ENCODE results near the gene PCDH9. TPM values are rescaled to one million over a fixed set of nuclear protein-coding genes. Genes with fewer than 3 reads are reported as not detected.

PCDH9 gene
- total RNA-seq, 1 donor from 2014 or later, result 64.4 TPM

GRCh38 chr13:66714795-66715194 is 515.3 kb downstream of the PCDH9 start:
- FAIRE-seq (no peak), DNase-seq (ENCODE audit: low spot score in 2 of 2) (no peak)

- DNase-seq (ENCODE audit: low spot score in 2 of 2) (no peak), FAIRE-seq (peak; percentile 36)
Measured at GRCh38 chr13:66704110-66704509, 526.0 kb downstream of the PCDH9 start.

GRCh38 chr13:66703597-66703996 is 526.5 kb downstream of the PCDH9 start:
- DNase-seq (ENCODE audit: low spot score in 2 of 2) (no peak), FAIRE-seq (no peak)

- no peak for FAIRE-seq
- no peak for DNase-seq (ENCODE audit: low spot score in 2 of 2)
Measured at GRCh38 chr13:66700117-66700601, 530.0 kb downstream of the PCDH9 start.

- FAIRE-seq, result no peak
- DNase-seq (ENCODE audit: low spot score in 2 of 2), result no peak
Measured at GRCh38 chr13:66693656-66694055, 536.5 kb downstream of the PCDH9 start.

GRCh38 chr13:66691149-66691548 is 539.0 kb downstream of the PCDH9 start:
- FAIRE-seq, result peak; percentile 60
- no peak for DNase-seq (ENCODE audit: low spot score in 2 of 2)

GRCh38 chr13:66689628-66690027 is 540.5 kb downstream of the PCDH9 start:
- DNase-seq (ENCODE audit: low spot score in 2 of 2), result peak in 1 of 2 donors; percentile 4
- peak; percentile 81 for FAIRE-seq

GRCh38 chr13:66689037-66689619 is 541.0 kb downstream of the PCDH9 start:
- DNase-seq (ENCODE audit: low spot score in 2 of 2), result no peak
- no peak for FAIRE-seq

- FAIRE-seq (no peak), DNase-seq (ENCODE audit: low spot score in 2 of 2) (no peak)
Measured at GRCh38 chr13:66681403-66681802, 548.7 kb downstream of the PCDH9 start.

GRCh38 chr13:66680031-66680430 is 550.1 kb downstream of the PCDH9 start:
- DNase-seq (ENCODE audit: low spot score in 2 of 2), result no peak
- no peak for FAIRE-seq

GRCh38 chr13:66675620-66676019 is 554.5 kb downstream of the PCDH9 start:
- no peak for DNase-seq (ENCODE audit: low spot score in 2 of 2)
- FAIRE-seq, result no peak

GRCh38 chr13:66673401-66673800 is 556.7 kb downstream of the PCDH9 start:
- FAIRE-seq, result no peak

GRCh38 chr13:66665991-66666390 is 564.1 kb downstream of the PCDH9 start:
- no peak for FAIRE-seq

More at GRCh38 chr13:66673401-66673800, 556.7 kb downstream of the PCDH9 start:
- no peak for DNase-seq (ENCODE audit: low spot score in 2 of 2)

GRCh38 chr13:66663711-66664110 is 566.4 kb downstream of the PCDH9 start:
- FAIRE-seq (no peak), DNase-seq (ENCODE audit: low spot score in 2 of 2) (no peak)

More at GRCh38 chr13:66665991-66666390, 564.1 kb downstream of the PCDH9 start:
- DNase-seq (ENCODE audit: low spot score in 2 of 2), result peak in 1 of 2 donors; percentile 8

GRCh38 chr13:66663206-66663605 is 566.9 kb downstream of the PCDH9 start:
- no peak for FAIRE-seq
- DNase-seq (ENCODE audit: low spot score in 2 of 2), result no peak

- FAIRE-seq (no peak), DNase-seq (ENCODE audit: low spot score in 2 of 2) (no peak)
Measured at GRCh38 chr13:66661336-66661735, 568.8 kb downstream of the PCDH9 start.

GRCh38 chr13:66660468-66660813 is 569.7 kb downstream of the PCDH9 start:
- FAIRE-seq (no peak), DNase-seq (ENCODE audit: low spot score in 2 of 2) (no peak)

GRCh38 chr13:66659701-66660467 is 570.3 kb downstream of the PCDH9 start:
- FAIRE-seq, result no peak
- no peak for DNase-seq (ENCODE audit: low spot score in 2 of 2)

GRCh38 chr13:66659286-66659685 is 570.9 kb downstream of the PCDH9 start:
- no peak for DNase-seq (ENCODE audit: low spot score in 2 of 2)
- no peak for FAIRE-seq

- peak in 1 of 2 donors; percentile 3 for DNase-seq (ENCODE audit: low spot score in 2 of 2)
Measured at GRCh38 chr13:66657165-66657881, 572.8 kb downstream of the PCDH9 start.

GRCh38 chr13:66655847-66656454 is 574.2 kb downstream of the PCDH9 start:
- FAIRE-seq (no peak), DNase-seq (ENCODE audit: low spot score in 2 of 2) (no peak)

More at GRCh38 chr13:66657165-66657881, 572.8 kb downstream of the PCDH9 start:
- no peak for FAIRE-seq

All from frontal cortex (tissue), 4 donors.